ENCODE measurements around the gene TCF7.

Gene TCF7

DNA sequence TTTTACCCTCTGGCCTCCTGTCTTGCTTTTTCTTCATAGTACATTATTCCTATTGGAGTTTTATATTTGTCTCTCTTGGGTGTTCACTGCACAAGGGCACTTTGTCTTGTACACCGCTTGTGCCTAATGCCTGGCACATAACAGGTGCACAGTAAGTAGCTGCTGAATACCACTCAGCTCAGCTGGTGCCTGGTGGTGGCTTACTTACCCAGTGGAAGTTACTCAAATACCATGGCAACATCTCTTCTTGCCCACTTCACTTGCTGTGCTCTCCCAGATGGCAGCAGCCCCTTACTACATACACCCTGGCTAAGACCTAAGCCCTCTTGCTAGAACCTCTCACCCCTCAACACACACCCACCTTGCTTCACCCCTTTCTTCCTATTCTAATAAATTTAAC lies 73.6 kb downstream of the TCF7 start:
- no peaks in the 10 kb centered on the region for H3K9me3 ChIP-seq (ENCODE audit: control insufficient read depth, low read length)
- H3K27ac ChIP-seq (ENCODE audit: insufficient read depth, low read depth, low read length, poor library complexity, severe bottlenecking): no peak overlapping the region
- WGBS, 2 experiments: 91 to 95% methylated on average over 1 of the region's 1 CpG
- no peaks in the 10 kb centered on the region for H3K4me1 ChIP-seq (ENCODE audit: control insufficient read depth, insufficient read depth, low read length)
- H3K27me3 ChIP-seq (ENCODE audit: control insufficient read depth, insufficient read depth, low read length, poor library complexity, severe bottlenecking): no peaks in the 10 kb centered on the region
- no peaks in the 10 kb centered on the region for H3K36me3 ChIP-seq (ENCODE audit: control insufficient read depth, insufficient read depth, low read length)
- no peak overlapping the region for H3K4me3 ChIP-seq (ENCODE audit: insufficient read depth, low read depth, low read length)

DNA sequence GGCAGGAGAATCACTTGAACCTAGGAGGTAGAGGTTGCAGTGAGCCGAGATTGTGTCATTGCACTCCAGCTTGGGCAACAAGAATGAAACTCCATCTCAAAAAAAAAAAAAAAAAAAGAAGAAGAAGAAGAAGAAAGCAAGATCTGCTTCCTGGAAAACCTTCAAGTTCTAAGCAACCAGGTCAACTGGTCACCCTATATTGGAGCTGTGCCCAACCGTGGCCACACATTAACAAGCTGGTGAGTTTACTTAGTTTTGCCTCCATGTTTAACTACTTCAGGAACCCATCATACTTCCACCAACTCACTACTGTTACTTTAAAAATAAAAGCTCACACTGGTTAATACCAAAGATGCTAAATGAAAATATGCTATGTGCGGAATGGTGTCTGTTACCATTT lies 74.5 kb downstream of the TCF7 start:
- Histone ChIP-seq H3K27ac (ENCODE audit: insufficient read depth, low read depth, low read length, poor library complexity, severe bottlenecking) (no peak overlapping the region), H3K9me3 (ENCODE audit: control insufficient read depth, low read length) (no peaks in the 10 kb centered on the region), H3K27me3 (ENCODE audit: control insufficient read depth, insufficient read depth, low read length, poor library complexity, severe bottlenecking) (no peaks in the 10 kb centered on the region), H3K36me3 (ENCODE audit: control insufficient read depth, insufficient read depth, low read length) (no peaks in the 10 kb centered on the region), H3K4me3 (ENCODE audit: insufficient read depth, low read depth, low read length) (no peak overlapping the region), H3K4me1 (ENCODE audit: control insufficient read depth, insufficient read depth, low read length) (no peaks in the 10 kb centered on the region)
- WGBS, 2 experiments: 88 to 93% methylated on average over 2 to 3 of the region's 3 CpGs

DNA sequence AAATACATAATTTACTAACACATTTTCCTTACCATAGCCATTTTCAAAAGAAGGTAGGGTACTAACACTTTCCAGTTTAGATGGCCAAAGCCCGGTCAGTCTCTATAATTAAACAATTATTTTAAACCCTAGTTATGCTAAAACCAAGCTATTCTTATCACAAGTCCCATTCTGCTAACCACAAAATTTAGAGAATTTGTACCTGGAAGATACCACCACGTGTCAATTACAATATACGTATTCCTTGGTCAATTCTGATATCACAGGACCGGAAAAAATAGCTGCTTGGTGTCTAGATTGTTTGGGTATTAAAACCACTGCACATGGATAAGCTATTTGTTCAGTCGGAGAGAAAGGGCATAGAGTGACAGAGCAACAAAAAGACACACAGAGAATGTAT lies 81.2 kb downstream of the TCF7 start:
- WGBS, 2 experiments: 73 to 79% methylated on average over 5 of the region's 5 CpGs

More for the DNA sequence above, 81.2 kb downstream of the TCF7 start:
- Histone ChIP-seq H3K27me3 (ENCODE audit: control insufficient read depth, insufficient read depth, low read length, poor library complexity, severe bottlenecking) (no peaks in the 10 kb centered on the region), H3K4me3 (ENCODE audit: insufficient read depth, low read depth, low read length) (no peak overlapping the region), H3K4me1 (ENCODE audit: control insufficient read depth, insufficient read depth, low read length) (no peaks in the 10 kb centered on the region), H3K27ac (ENCODE audit: insufficient read depth, low read depth, low read length, poor library complexity, severe bottlenecking) (no peak overlapping the region), H3K36me3 (ENCODE audit: control insufficient read depth, insufficient read depth, low read length) (peaks cover 29% of the 10 kb centered on the region), H3K9me3 (ENCODE audit: control insufficient read depth, low read length) (no peaks in the 10 kb centered on the region)
